Mononuclear cell (primary cell): ENCODE data around the gene ADAMTS2. TPM values are rescaled to one million over a fixed set of nuclear protein-coding genes. Genes with fewer than 3 reads are reported as not detected.

Experiments used
- H3K27me3 ChIP-seq: 2 replicates; pipeline ENCODE4 v1.6.0; 2011; ENCODE audit warnings: low read length, control low read depth; ENCODE audit not compliant: insufficient read depth
- H3K4me1 ChIP-seq: 2 replicates; pipeline ENCODE4 v1.5.1; 2011; ENCODE audit warnings: mild to moderate bottlenecking, low read length, control low read depth; ENCODE audit not compliant: insufficient read depth
- H3K4me3 ChIP-seq: 2 replicates; pipeline ENCODE4 v1.5.1; 2011; ENCODE audit warnings: mild to moderate bottlenecking, low read length, moderate library complexity
- H3K9me3 ChIP-seq: 2 replicates; pipeline ENCODE4 v1.5.1; 2011; ENCODE audit warnings: low read depth, mild to moderate bottlenecking, control low read depth, low read length
- total RNA-seq: library from RNA; depleted of rRNA; stranded (reverse); fragments of >200 nt; gene quantifications from one replicate; pipeline ENCODE4 v1.2.3, GENCODE V29; 2012

Gene ADAMTS2
- total RNA-seq, 1 donor: 0.21 TPM

- Histone ChIP-seq H3K27me3 (no peaks in the 10 kb centered on the region), H3K4me1 (no peaks in the 10 kb centered on the region), H3K9me3 (no peaks in the 10 kb centered on the region), H3K4me3 (no peak overlapping the region)
Observed at GRCh38 chr5:179185256-179185940, 159.9 kb downstream of the ADAMTS2 start.

GRCh38 chr5:179184521-179185050 is 160.7 kb downstream of the ADAMTS2 start:
- H3K9me3 ChIP-seq: no peaks in the 10 kb centered on the region
- H3K4me1 ChIP-seq: no peaks in the 10 kb centered on the region
- no peak overlapping the region for H3K4me3 ChIP-seq
- no peaks in the 10 kb centered on the region for H3K27me3 ChIP-seq

- no peaks in the 10 kb centered on the region for H3K9me3 ChIP-seq
- H3K4me1 ChIP-seq: no peaks in the 10 kb centered on the region
- H3K27me3 ChIP-seq: no peaks in the 10 kb centered on the region
- H3K4me3 ChIP-seq: no peak overlapping the region
Observed at GRCh38 chr5:179183481-179183880, 161.8 kb downstream of the ADAMTS2 start.

- Histone ChIP-seq H3K4me3 (no peak overlapping the region), H3K9me3 (no peaks in the 10 kb centered on the region), H3K4me1 (no peaks in the 10 kb centered on the region), H3K27me3 (no peaks in the 10 kb centered on the region)
Observed at GRCh38 chr5:179182601-179183000, 162.7 kb downstream of the ADAMTS2 start.

- Histone ChIP-seq H3K4me1 (no peaks in the 10 kb centered on the region), H3K27me3 (no peaks in the 10 kb centered on the region), H3K4me3 (no peak overlapping the region), H3K9me3 (no peaks in the 10 kb centered on the region)
Observed at GRCh38 chr5:179181988-179182387, 163.3 kb downstream of the ADAMTS2 start.

GRCh38 chr5:179180921-179181645 is 164.2 kb downstream of the ADAMTS2 start:
- H3K9me3 ChIP-seq: no peaks in the 10 kb centered on the region

GRCh38 chr5:179180061-179180610 is 165.1 kb downstream of the ADAMTS2 start:
- Histone ChIP-seq H3K4me1 (no peaks in the 10 kb centered on the region), H3K9me3 (no peaks in the 10 kb centered on the region), H3K4me3 (no peak overlapping the region), H3K27me3 (no peaks in the 10 kb centered on the region)

More at GRCh38 chr5:179180921-179181645, 164.2 kb downstream of the ADAMTS2 start:
- H3K4me3 ChIP-seq: no peak overlapping the region
- H3K27me3 ChIP-seq: no peaks in the 10 kb centered on the region
- no peaks in the 10 kb centered on the region for H3K4me1 ChIP-seq

GRCh38 chr5:179177711-179178575 is 167.3 kb downstream of the ADAMTS2 start:
- Histone ChIP-seq H3K9me3 (no peaks in the 10 kb centered on the region), H3K27me3 (no peaks in the 10 kb centered on the region), H3K4me3 (no peak overlapping the region), H3K4me1 (no peaks in the 10 kb centered on the region)

- no peaks in the 10 kb centered on the region for H3K27me3 ChIP-seq
- no peaks in the 10 kb centered on the region for H3K4me1 ChIP-seq
- no peaks in the 10 kb centered on the region for H3K9me3 ChIP-seq
- H3K4me3 ChIP-seq: no peak overlapping the region
Observed at GRCh38 chr5:179176571-179177230, 168.6 kb downstream of the ADAMTS2 start.

- Histone ChIP-seq H3K4me1 (no peaks in the 10 kb centered on the region), H3K9me3 (no peaks in the 10 kb centered on the region), H3K27me3 (no peaks in the 10 kb centered on the region)
Observed at GRCh38 chr5:179176166-179176565, 169.1 kb downstream of the ADAMTS2 start.

GRCh38 chr5:179171816-179172745 is 173.2 kb downstream of the ADAMTS2 start:
- peaks cover 5% of the 10 kb centered on the region for H3K4me1 ChIP-seq
- no peaks in the 10 kb centered on the region for H3K9me3 ChIP-seq
- H3K4me3 ChIP-seq: no peak overlapping the region

More at GRCh38 chr5:179176166-179176565, 169.1 kb downstream of the ADAMTS2 start:
- H3K4me3 ChIP-seq: no peak overlapping the region

GRCh38 chr5:179171251-179171815 is 173.9 kb downstream of the ADAMTS2 start:
- no peak overlapping the region for H3K4me3 ChIP-seq

More at GRCh38 chr5:179171816-179172745, 173.2 kb downstream of the ADAMTS2 start:
- H3K27me3 ChIP-seq: no peaks in the 10 kb centered on the region

GRCh38 chr5:179170606-179171005 is 174.7 kb downstream of the ADAMTS2 start:
- Histone ChIP-seq H3K4me1 (peaks cover 9% of the 10 kb centered on the region), H3K27me3 (no peaks in the 10 kb centered on the region), H3K4me3 (no peak overlapping the region), H3K9me3 (no peaks in the 10 kb centered on the region)

More at GRCh38 chr5:179171251-179171815, 173.9 kb downstream of the ADAMTS2 start:
- Histone ChIP-seq H3K4me1 (peaks cover 9% of the 10 kb centered on the region), H3K9me3 (no peaks in the 10 kb centered on the region), H3K27me3 (no peaks in the 10 kb centered on the region)
